DND-41 (cell line): Measurements from ENCODE around the gene TTC36.

ENCODE experiments used
- CTCF ChIP-seq: IDR thresholded peaks from 2 replicates; pipeline ENCODE4 v1.5.1; 2012; ENCODE audit warnings: borderline replicate concordance, low read length, moderate library complexity, mild to moderate bottlenecking; ENCODE audit not compliant: poor library complexity, severe bottlenecking; ENCODE audit errors: extremely low read depth
- EZH2 ChIP-seq: IDR thresholded peaks from 3 replicates; pipeline ENCODE4 v1.6.1; 2012; ENCODE audit warnings: borderline replicate concordance, low read depth, mild to moderate bottlenecking, moderate library complexity, low read length, inconsistent platforms; ENCODE audit not compliant: severe bottlenecking

DNA sequence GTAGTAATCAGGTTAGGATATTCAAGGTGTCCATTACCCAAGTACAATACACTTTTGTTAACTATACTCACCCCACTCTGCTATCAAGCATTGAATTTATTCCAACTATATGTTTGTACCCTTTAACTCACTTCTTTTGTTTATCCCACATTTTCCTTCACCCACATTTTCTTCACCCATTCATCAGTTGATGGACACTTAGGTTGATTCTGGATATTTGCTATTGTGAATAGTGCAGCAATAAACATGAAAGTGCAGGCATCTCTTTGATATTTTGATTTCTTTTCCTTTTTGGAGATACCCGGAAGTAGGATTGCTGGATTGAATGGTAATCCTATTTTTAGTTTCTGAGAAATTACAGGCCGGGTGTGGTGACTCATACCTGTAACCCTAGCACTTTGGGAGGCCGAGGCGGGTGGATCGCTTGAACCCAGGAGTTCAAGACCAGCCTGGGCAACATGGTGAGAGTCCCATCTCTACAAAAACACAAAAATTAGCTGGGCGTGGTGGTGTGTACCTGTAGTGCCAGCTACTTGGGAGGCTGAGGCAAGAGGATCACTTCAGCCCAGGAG lies 10.2 kb downstream of the TTC36 start:
- TF ChIP-seq CTCF (no peak), EZH2 (no peak)
